OCI-LY1 (cell line): ENCODE data around the gene OR52E8.

Source experiments
- H2AFZ ChIP-seq: fragments of 200-600 bp; sonication (generic), shearing (Covaris generic); 2 replicates; pipeline ENCODE4 v1.6.0; 2014; ENCODE audit warnings: antibody characterized with exemption, mild to moderate bottlenecking, low read length
- H3F3A ChIP-seq: fragments of 200-600 bp; sonication (generic), shearing (Covaris generic); 2 replicates; pipeline ENCODE4 v1.6.0; 2014; ENCODE audit warnings: mild to moderate bottlenecking, antibody characterized with exemption, low read length, moderate library complexity; ENCODE audit not compliant: insufficient read depth
- H3K27ac ChIP-seq: fragments of 200-600 bp; sonication (generic); 2 replicates; pipeline ENCODE4 v1.5.1; 2014; ENCODE audit warnings: low read length, mixed run types, mild to moderate bottlenecking, low read depth; ENCODE audit not compliant: poor library complexity, severe bottlenecking
- H3K27me3 ChIP-seq: fragments of 200-600 bp; sonication (generic); 2 replicates; pipeline ENCODE4 v1.6.0; 2014; ENCODE audit warnings: antibody characterized with exemption, mild to moderate bottlenecking, low read length, moderate library complexity; ENCODE audit not compliant: insufficient read depth
- H3K36me3 ChIP-seq: fragments of 200-600 bp; sonication (generic); 2 replicates; pipeline ENCODE4 v1.6.1; 2014; ENCODE audit warnings: mild to moderate bottlenecking, antibody characterized with exemption, low read length, moderate library complexity, mixed read lengths; ENCODE audit not compliant: insufficient read depth
- H3K4me1 ChIP-seq: fragments of 200-600 bp; sonication (generic); 2 replicates; pipeline ENCODE4 v1.5.1; 2014; ENCODE audit warnings: mild to moderate bottlenecking, low read length, moderate library complexity; ENCODE audit not compliant: insufficient read depth, severe bottlenecking
- H3K4me2 ChIP-seq: fragments of 200-600 bp; sonication (generic), shearing (Covaris generic); 2 replicates; pipeline ENCODE4 v1.6.1; 2014; ENCODE audit warnings: low read length
- H3K4me3 ChIP-seq: fragments of 200-600 bp; sonication (generic); 2 replicates; pipeline ENCODE4 v1.5.1; 2014; ENCODE audit warnings: low read length, low read depth, mild to moderate bottlenecking, mixed read lengths; ENCODE audit not compliant: poor library complexity, severe bottlenecking
- H3K79me2 ChIP-seq: fragments of 200-600 bp; shearing (Covaris generic); 2 replicates; pipeline ENCODE4 v1.6.1; 2016; ENCODE audit warnings: mixed run types, low read length, mixed read lengths; ENCODE audit not compliant: insufficient read depth
- H3K9ac ChIP-seq: fragments of 200-600 bp; sonication (generic), shearing (Covaris generic); 2 replicates; pipeline ENCODE4 v1.6.1; 2014; ENCODE audit warnings: mild to moderate bottlenecking, low read length, mixed read lengths
- H3K9me2 ChIP-seq: fragments of 200-600 bp; sonication (generic), shearing (Covaris generic); 2 replicates; pipeline ENCODE4 v1.6.1; 2014; ENCODE audit warnings: low read depth, mild to moderate bottlenecking, low read length, mixed read lengths
- H3K9me3 ChIP-seq: fragments of 200-600 bp; shearing (Covaris generic); 2 replicates; pipeline ENCODE4 v1.6.1; 2014; ENCODE audit warnings: low read length, mixed read lengths
- H4K20me1 ChIP-seq: fragments of 200-600 bp; sonication (generic), shearing (Covaris generic); 2 replicates; pipeline ENCODE4 v1.6.0; 2016; ENCODE audit warnings: mild to moderate bottlenecking, low read length; ENCODE audit not compliant: insufficient read depth
- EZH2 ChIP-seq: fragments of 200-600 bp; sonication (generic), shearing (Covaris generic); IDR thresholded peaks from 2 replicates; pipeline ENCODE4 v1.8.0; 2017; ENCODE audit warnings: borderline replicate concordance, mixed run types, mild to moderate bottlenecking, antibody characterized with exemption, low read length, moderate library complexity, mixed read lengths
- TF ChIP-seq, protein P1 (sequence below): fragments of 200-600 bp; sonication (generic), shearing (Covaris generic); IDR thresholded peaks from 2 replicates; pipeline ENCODE4 v1.5.1; 2017; ENCODE audit warnings: mild to moderate bottlenecking, antibody characterized with exemption, low read length, moderate library complexity, mixed read lengths

OR52E8 gene

DNA sequence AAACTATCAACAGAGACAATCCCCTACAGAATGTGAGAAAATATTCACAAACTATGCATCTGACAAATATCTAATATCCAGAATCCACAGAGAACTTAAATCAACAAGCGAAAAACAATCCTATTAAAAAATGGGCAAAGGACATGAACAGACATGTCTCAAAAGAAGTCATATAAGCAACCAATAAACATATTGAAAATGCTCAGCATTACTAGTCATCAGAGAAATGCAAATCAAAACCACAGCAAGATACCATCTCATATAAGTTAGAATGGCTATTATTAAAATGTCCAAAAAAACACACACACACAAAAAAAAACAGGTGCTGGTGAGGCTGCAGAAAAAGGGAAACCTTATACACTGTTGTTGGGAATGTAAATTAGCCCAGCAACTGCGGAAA, 8.3 kb upstream of the OR52E8 start:
- Histone ChIP-seq H3K9me3 (no peaks in the 10 kb centered on the region), H2AFZ (no peak overlapping the region), H3K4me1 (no peaks in the 10 kb centered on the region), H3K4me3 (no peak overlapping the region), H3K36me3 (no peaks in the 10 kb centered on the region), H3F3A (no peaks in the 10 kb centered on the region), H3K27me3 (no peaks in the 10 kb centered on the region), H4K20me1 (no peaks in the 10 kb centered on the region), H3K9ac (no peak overlapping the region), H3K4me2 (no peak overlapping the region), H3K9me2 (no peaks in the 10 kb centered on the region), H3K79me2 (no peaks in the 10 kb centered on the region), H3K27ac (no peak overlapping the region)
- TF ChIP-seq, protein P1, sequence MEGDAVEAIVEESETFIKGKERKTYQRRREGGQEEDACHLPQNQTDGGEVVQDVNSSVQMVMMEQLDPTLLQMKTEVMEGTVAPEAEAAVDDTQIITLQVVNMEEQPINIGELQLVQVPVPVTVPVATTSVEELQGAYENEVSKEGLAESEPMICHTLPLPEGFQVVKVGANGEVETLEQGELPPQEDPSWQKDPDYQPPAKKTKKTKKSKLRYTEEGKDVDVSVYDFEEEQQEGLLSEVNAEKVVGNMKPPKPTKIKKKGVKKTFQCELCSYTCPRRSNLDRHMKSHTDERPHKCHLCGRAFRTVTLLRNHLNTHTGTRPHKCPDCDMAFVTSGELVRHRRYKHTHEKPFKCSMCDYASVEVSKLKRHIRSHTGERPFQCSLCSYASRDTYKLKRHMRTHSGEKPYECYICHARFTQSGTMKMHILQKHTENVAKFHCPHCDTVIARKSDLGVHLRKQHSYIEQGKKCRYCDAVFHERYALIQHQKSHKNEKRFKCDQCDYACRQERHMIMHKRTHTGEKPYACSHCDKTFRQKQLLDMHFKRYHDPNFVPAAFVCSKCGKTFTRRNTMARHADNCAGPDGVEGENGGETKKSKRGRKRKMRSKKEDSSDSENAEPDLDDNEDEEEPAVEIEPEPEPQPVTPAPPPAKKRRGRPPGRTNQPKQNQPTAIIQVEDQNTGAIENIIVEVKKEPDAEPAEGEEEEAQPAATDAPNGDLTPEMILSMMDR, result no peak
- no peak for TF ChIP-seq EZH2

DNA sequence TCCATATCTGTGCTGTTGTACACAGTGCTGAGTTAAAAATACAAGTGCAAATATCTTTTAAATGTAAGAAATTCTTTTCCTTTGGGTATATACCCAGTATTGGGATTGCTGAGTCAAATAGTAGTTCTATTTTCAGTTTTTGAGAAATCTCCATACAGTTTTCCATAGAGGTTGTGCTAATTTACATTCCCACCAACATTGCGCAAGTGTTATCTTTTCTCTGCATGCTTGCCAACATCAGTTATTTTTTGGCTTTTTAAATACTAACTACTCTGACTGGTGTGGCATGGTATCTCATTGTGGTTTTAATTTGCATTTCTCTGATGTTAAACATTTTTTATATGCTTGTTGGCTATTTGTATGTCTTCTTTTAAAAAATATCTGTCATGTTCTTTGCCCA, 6.5 kb downstream of the OR52E8 start:
- H2AFZ ChIP-seq, result no peak overlapping the region
- H3K4me2 ChIP-seq, result no peak overlapping the region
- H3F3A ChIP-seq, result no peaks in the 10 kb centered on the region
- H3K9ac ChIP-seq, result no peak overlapping the region
- no peaks in the 10 kb centered on the region for H3K27me3 ChIP-seq
- TF ChIP-seq, protein P1, result no peak
- TF ChIP-seq EZH2, result no peak
- no peaks in the 10 kb centered on the region for H3K9me2 ChIP-seq
- no peaks in the 10 kb centered on the region for H3K4me1 ChIP-seq
- no peak overlapping the region for H3K4me3 ChIP-seq
- H3K79me2 ChIP-seq, result no peaks in the 10 kb centered on the region
- no peak overlapping the region for H3K27ac ChIP-seq
- H4K20me1 ChIP-seq, result no peaks in the 10 kb centered on the region
- no peaks in the 10 kb centered on the region for H3K36me3 ChIP-seq
- H3K9me3 ChIP-seq, result no peaks in the 10 kb centered on the region

DNA sequence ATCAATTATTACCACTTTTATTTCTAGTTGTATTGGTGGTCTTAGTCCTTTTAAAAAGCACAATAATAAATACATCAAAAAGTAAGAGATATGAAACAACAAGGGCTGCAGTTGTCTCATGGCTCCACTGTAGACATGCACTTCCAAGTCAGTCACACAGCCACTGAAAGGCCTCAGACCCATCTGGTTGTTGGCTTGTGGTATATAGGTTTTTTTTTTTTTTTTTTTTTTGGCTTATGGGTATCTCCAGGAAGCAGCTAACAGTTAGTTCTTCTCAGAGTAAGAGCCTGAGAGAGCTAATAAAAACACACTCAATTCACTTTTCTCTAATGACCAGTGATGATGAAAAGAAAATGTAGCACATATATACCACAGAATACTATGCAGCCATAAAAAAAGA, 9.8 kb downstream of the OR52E8 start:
- H3K27me3 ChIP-seq, result no peaks in the 10 kb centered on the region
- H3K9me2 ChIP-seq, result no peaks in the 10 kb centered on the region
- H3F3A ChIP-seq, result no peaks in the 10 kb centered on the region
- H4K20me1 ChIP-seq, result no peaks in the 10 kb centered on the region
- no peaks in the 10 kb centered on the region for H3K36me3 ChIP-seq
- no peak overlapping the region for H3K9ac ChIP-seq
- H3K4me2 ChIP-seq, result no peak overlapping the region
- no peak overlapping the region for H3K27ac ChIP-seq
- H3K4me1 ChIP-seq, result no peaks in the 10 kb centered on the region
- H3K4me3 ChIP-seq, result no peak overlapping the region
- no peaks in the 10 kb centered on the region for H3K9me3 ChIP-seq
- no peak overlapping the region for H2AFZ ChIP-seq
- TF ChIP-seq, protein P1, result no peak
- no peak for TF ChIP-seq EZH2
- H3K79me2 ChIP-seq, result no peaks in the 10 kb centered on the region
